HepG2 (cell line): Measurements from ENCODE around the gene HSPB9. TPM values are rescaled to one million over a fixed set of nuclear protein-coding genes. Genes with fewer than 3 reads are reported as not detected.
A peak's percentile ranks its signal among the peaks of the same experiment; 100 is the strongest.

Source experiments
- CHD2 ChIP-seq: IDR thresholded peaks from 2 replicates; pipeline ENCODE4 v1.6.1; 2011; ENCODE audit warnings: low read depth, low read length, improper control_type of control experiment
- GLMP ChIP-seq: sonication (generic); formaldehyde crosslinking; IDR thresholded peaks from 2 replicates; pipeline ENCODE4 v1.9.0; 2021; ENCODE audit warnings: missing genetic modification reagents, mild to moderate bottlenecking, borderline replicate concordance
- HIC2 ChIP-seq: sonication (generic); formaldehyde crosslinking; IDR thresholded peaks from 2 replicates; pipeline ENCODE4 v1.9.0; 2022; ENCODE audit warnings: low read depth, missing genetic modification reagents
- HOXA3 ChIP-seq: sonication (generic); formaldehyde crosslinking; IDR thresholded peaks from 2 replicates; pipeline ENCODE4 v1.5.0; 2020; ENCODE audit warnings: missing genetic modification reagents
- KLF9 ChIP-seq: IDR thresholded peaks from 2 replicates; pipeline ENCODE4 v1.6.1; 2016; ENCODE audit warnings: low read depth
- MEF2D ChIP-seq: sonication (generic); formaldehyde crosslinking; IDR thresholded peaks from 2 replicates; pipeline ENCODE4 v1.5.1; 2020; ENCODE audit warnings: mild to moderate bottlenecking, missing genetic modification reagents
- MTA3 ChIP-seq: sonication (generic); formaldehyde crosslinking; IDR thresholded peaks from 2 replicates; pipeline ENCODE4 v1.4.0; 2020; ENCODE audit warnings: missing genetic modification reagents
- ZBTB7B ChIP-seq: sonication (generic); formaldehyde crosslinking; IDR thresholded peaks from 2 replicates; pipeline ENCODE4 v1.4.0; 2020; ENCODE audit warnings: missing genetic modification reagents
- ZFP41 ChIP-seq: sonication (generic); formaldehyde crosslinking; IDR thresholded peaks from 2 replicates; pipeline ENCODE4 v1.4.0; 2020; ENCODE audit warnings: mild to moderate bottlenecking, missing genetic modification reagents, borderline replicate concordance
- ZKSCAN5 ChIP-seq: sonication (generic); formaldehyde crosslinking; IDR thresholded peaks from 2 replicates; pipeline ENCODE4 v1.5.1; 2020; ENCODE audit warnings: mild to moderate bottlenecking, missing genetic modification reagents
- ZMAT5 ChIP-seq: sonication (generic); formaldehyde crosslinking; IDR thresholded peaks from 2 replicates; pipeline ENCODE4 v1.5.0; 2020; ENCODE audit warnings: mild to moderate bottlenecking, low read depth, missing genetic modification reagents, borderline replicate concordance
- ZNF225 ChIP-seq: sonication (generic); formaldehyde crosslinking; IDR thresholded peaks from 2 replicates; pipeline ENCODE4 v1.4.0; 2020; ENCODE audit warnings: mild to moderate bottlenecking, missing genetic modification reagents
- ZNF343 ChIP-seq: sonication (generic); formaldehyde crosslinking; IDR thresholded peaks from 2 replicates; pipeline ENCODE4 v1.4.0; 2020; ENCODE audit warnings: mild to moderate bottlenecking, missing genetic modification reagents
- ZNF501 ChIP-seq: sonication (generic); formaldehyde crosslinking; IDR thresholded peaks from 2 replicates; pipeline ENCODE4 v1.5.1; 2020; ENCODE audit warnings: mild to moderate bottlenecking, moderate library complexity, missing genetic modification reagents
- ZNF574 ChIP-seq: sonication (generic); formaldehyde crosslinking; IDR thresholded peaks from 2 replicates; pipeline ENCODE4 v1.4.0; 2020; ENCODE audit warnings: missing genetic modification reagents
- ZNF670 ChIP-seq: sonication (generic); formaldehyde crosslinking; IDR thresholded peaks from 2 replicates; pipeline ENCODE4 v1.8.0; 2022; ENCODE audit warnings: mild to moderate bottlenecking, missing genetic modification reagents, borderline replicate concordance
- ZNF7 ChIP-seq: IDR thresholded peaks from 2 replicates; pipeline ENCODE4 v1.6.1; 2016; ENCODE audit warnings: missing biosample characterization, missing genetic modification reagents
- ZNF768 ChIP-seq: sonication (generic); formaldehyde crosslinking; IDR thresholded peaks from 2 replicates; pipeline ENCODE4 v1.4.0; 2020; ENCODE audit warnings: missing genetic modification reagents
- ZUFSP ChIP-seq: sonication (generic); formaldehyde crosslinking; IDR thresholded peaks from 2 replicates; pipeline ENCODE4 v1.9.0; 2021; ENCODE audit warnings: missing genetic modification reagents, mild to moderate bottlenecking, borderline replicate concordance
- polyA plus RNA-seq, 8 experiments: library from polyadenylated mRNA; depleted of rRNA in 3 of 8; stranded (reverse) in 7 of 8; unstranded in 1 of 8; fragments of >200 nt; fragmentation: Illumina TruSeq in 4 of 8; extraction: Trizol in 4 of 8; gene quantifications; 2 replicates each; pipeline versions ENCODE4 v1.2.1 to v1.2.3, GENCODE V29; 2011 to 2016; ENCODE audit warnings: low read depth in 4 of 8, missing spikeins in 1 of 8, mixed read lengths in 1 of 8; ENCODE audit not compliant: insufficient read depth in 1 of 8
- total RNA-seq, 5 experiments: library from RNA; depleted of rRNA; stranded (reverse); fragments of >200 nt; fragmentation: Illumina TruSeq; extraction: Trizol; gene quantifications; 2 replicates each; pipeline ENCODE4 v1.2.3, GENCODE V29; 2016; ENCODE audit warnings: low read depth in 1 of 5

The HSPB9 gene
- total and polyA plus RNA-seq, 2 of the 13 experiments (the other 11 are each of a cell fraction or from before 2014, with no cell fraction given) = 0.05 to 0.24 TPM

- no peak for TF ChIP-seq GLMP (CRISPR knock-in tag)
- TF ChIP-seq ZKSCAN5 (CRISPR knock-in tag) = 0 out of 2 replicates have a peak, but pooled peaks have one; percentile 24
- peak; percentile 52; the same call in 1 of the 2 replicates for TF ChIP-seq MEF2D (CRISPR knock-in tag)
- no peak for TF ChIP-seq ZNF670 (CRISPR knock-in tag)
- peak; percentile 83 for TF ChIP-seq HOXA3 (CRISPR knock-in tag)
- no peak for TF ChIP-seq ZUFSP (CRISPR knock-in tag)
- TF ChIP-seq ZMAT5 = no peak
- no peak; the same call in 1 of the 2 replicates for TF ChIP-seq ZNF768 (CRISPR knock-in tag)
- 0 out of 2 replicates have a peak, but pooled peaks have one; percentile 32 for TF ChIP-seq ZNF225 (CRISPR knock-in tag)
- TF ChIP-seq ZBTB7B = no peak
- no peak for TF ChIP-seq HIC2 (CRISPR knock-in tag)
- no peak for TF ChIP-seq ZFP41 (CRISPR knock-in tag)
- TF ChIP-seq KLF9 (CRISPR knock-in tag) = peak; percentile 28; the same call in 1 of the 2 replicates
- TF ChIP-seq ZNF7 (CRISPR knock-in tag) = no peak
- TF ChIP-seq ZNF501 (CRISPR knock-in tag) = peak; percentile 78
- peak; percentile 91 for TF ChIP-seq ZNF574 (CRISPR knock-in tag)
- TF ChIP-seq MTA3 (CRISPR knock-in tag) = no peak
- no peak; the same call in 1 of the 2 replicates for TF ChIP-seq ZNF343 (CRISPR knock-in tag)
- no peak for TF ChIP-seq CHD2
These were observed 1.5 kb upstream of the HSPB9 start, which contains the start of gene KAT2A (continued) for GRCh38 chr17:42120770-42121769.
